HepG2 (cell line): ENCODE data around the gene TAMM41.

Source experiments
- ARID2 ChIP-seq: sonication (generic); formaldehyde crosslinking; IDR thresholded peaks from 2 replicates; pipeline ENCODE4 v1.8.1; 2022; ENCODE audit warnings: mild to moderate bottlenecking, missing genetic modification reagents, borderline replicate concordance
- TF ChIP-seq, protein P1 (sequence below): sonication (generic); formaldehyde crosslinking; IDR thresholded peaks from 2 replicates; pipeline ENCODE4 v1.5.0; 2020; ENCODE audit warnings: mild to moderate bottlenecking, missing genetic modification reagents, moderate library complexity

DNA sequence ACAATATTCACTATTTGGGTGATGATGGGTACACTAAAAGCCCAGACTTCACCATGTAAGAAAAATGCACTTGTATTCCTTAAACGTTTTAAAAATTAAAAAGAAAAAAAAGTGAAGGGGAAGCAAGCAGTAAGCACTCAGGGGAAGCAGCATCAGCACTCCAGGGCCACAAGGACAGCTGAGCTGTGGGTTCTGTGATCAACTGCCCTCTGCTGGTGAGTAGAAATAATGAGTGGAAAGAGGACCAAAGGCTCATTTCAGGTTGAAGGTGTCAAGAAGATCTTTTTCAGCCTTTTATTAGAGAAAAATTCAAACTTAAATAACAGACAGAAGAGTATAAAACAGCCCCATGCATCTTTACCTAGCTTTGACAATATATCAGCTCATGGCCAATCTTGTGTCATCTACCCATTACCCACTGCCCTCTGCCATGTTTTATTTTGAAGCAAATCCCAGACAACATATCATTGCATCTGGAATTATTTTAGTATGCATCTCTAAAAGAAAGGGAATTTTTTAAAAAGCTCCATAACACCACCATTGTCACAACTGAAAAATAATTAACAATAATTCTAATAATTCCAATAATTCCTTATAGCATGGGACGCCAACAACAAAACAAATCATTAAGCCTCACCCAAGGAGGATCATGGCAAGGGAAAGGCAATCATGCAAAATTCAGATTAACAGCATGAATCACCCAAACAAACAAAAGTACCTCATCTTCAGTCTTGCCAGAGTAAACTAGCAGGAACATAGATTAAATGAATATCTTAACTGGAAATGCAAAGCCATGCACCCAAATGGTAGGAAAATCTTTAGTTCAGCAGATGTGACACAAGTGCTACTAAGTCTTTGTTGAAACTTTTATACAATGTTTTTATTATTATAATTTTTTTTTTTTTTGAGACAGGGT lies 42.5 kb downstream of the TAMM41 start:
- TF ChIP-seq, protein P1, sequence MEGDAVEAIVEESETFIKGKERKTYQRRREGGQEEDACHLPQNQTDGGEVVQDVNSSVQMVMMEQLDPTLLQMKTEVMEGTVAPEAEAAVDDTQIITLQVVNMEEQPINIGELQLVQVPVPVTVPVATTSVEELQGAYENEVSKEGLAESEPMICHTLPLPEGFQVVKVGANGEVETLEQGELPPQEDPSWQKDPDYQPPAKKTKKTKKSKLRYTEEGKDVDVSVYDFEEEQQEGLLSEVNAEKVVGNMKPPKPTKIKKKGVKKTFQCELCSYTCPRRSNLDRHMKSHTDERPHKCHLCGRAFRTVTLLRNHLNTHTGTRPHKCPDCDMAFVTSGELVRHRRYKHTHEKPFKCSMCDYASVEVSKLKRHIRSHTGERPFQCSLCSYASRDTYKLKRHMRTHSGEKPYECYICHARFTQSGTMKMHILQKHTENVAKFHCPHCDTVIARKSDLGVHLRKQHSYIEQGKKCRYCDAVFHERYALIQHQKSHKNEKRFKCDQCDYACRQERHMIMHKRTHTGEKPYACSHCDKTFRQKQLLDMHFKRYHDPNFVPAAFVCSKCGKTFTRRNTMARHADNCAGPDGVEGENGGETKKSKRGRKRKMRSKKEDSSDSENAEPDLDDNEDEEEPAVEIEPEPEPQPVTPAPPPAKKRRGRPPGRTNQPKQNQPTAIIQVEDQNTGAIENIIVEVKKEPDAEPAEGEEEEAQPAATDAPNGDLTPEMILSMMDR (CRISPR knock-in tag), result peak; percentile 78
- no peak for TF ChIP-seq ARID2 (CRISPR knock-in tag)
